H1 (cell line): ENCODE data around the gene CCL5.

Experiments used
- CTCF ChIP-seq, 3 experiments: IDR thresholded peaks; 1 replicate in 2 of 3; 2 replicates in 1 of 3; pipeline versions ENCODE4 v1.5.1 to v1.6.1; 2011; ENCODE audit warnings: low read length in 3 of 3, mild to moderate bottlenecking in 3 of 3, inconsistent platforms in 2 of 3, low read depth in 1 of 3, moderate library complexity in 1 of 3; ENCODE audit not compliant: insufficient read depth in 1 of 3; ENCODE audit errors: control extremely low read depth in 1 of 3
- GTF2F1 ChIP-seq: IDR thresholded peaks from 2 replicates; pipeline ENCODE4 v1.6.1; 2012; ENCODE audit warnings: low read depth, low read length, improper control_type of control experiment, borderline replicate concordance
- HDAC6 ChIP-seq: IDR thresholded peaks from one replicate; pipeline ENCODE4 v1.7.1; 2012; ENCODE audit warnings: low read depth, mild to moderate bottlenecking, inconsistent platforms, low read length, moderate library complexity
- POLR2A ChIP-seq, 2 experiments: IDR thresholded peaks; 1 replicate in 1 of 2; 2 replicates in 1 of 2; pipeline ENCODE4 v1.6.1; 2011; ENCODE audit warnings: low read depth in 2 of 2, low read length in 2 of 2, mild to moderate bottlenecking in 2 of 2; ENCODE audit errors: control extremely low read depth in 1 of 2
- POLR2AphosphoS5 ChIP-seq: IDR thresholded peaks from 2 replicates; pipeline ENCODE4 v1.6.1; 2011; ENCODE audit warnings: low read depth, low read length
- SP4 ChIP-seq: IDR thresholded peaks from 2 replicates; pipeline ENCODE4 v1.6.1; 2012; ENCODE audit warnings: low read length, inconsistent platforms
- SUZ12 ChIP-seq: fragments of 200-600 bp; sonication (generic); IDR thresholded peaks from 2 replicates; pipeline ENCODE4 v1.6.1; 2012; ENCODE audit warnings: mild to moderate bottlenecking, inconsistent platforms, low read length, moderate library complexity, mixed read lengths
- YY1 ChIP-seq: IDR thresholded peaks from 2 replicates; pipeline ENCODE4 v1.6.1; 2011; ENCODE audit warnings: low read depth, mild to moderate bottlenecking, low read length

GRCh38 chr17:35849469-35850348, 30.5 kb downstream of the CCL5 start:
- TF ChIP-seq SP4 (no peak), HDAC6 (no peak), SUZ12 (no peak), CTCF (IDR thresholded peaks at IDR 0.05; ENCODE audit: control extremely low read depth in 1 of 3, insufficient read depth in 1 of 3, low read depth in 1 of 3, low read length in 3 of 3) (peak; percentile 12 to 81 (median 65)), POLR2A (IDR thresholded peaks at IDR 0.05; ENCODE audit: control extremely low read depth in 1 of 2, low read depth in 2 of 2, low read length in 2 of 2) (no peak), POLR2AphosphoS5 (no peak), YY1 (peak; percentile 43; the same call in 1 of the 2 replicates), GTF2F1 (no peak)
